B cell (primary cell): ENCODE measurements around the gene TMEM213. TPM values are rescaled to one million over a fixed set of nuclear protein-coding genes. Genes with fewer than 3 reads are reported as not detected.

Experiments
- ATAC-seq: fragments of 200-7000 bp; cut with Tn5 transposase; one replicate; pipeline ENCODE4 v1.10.0; 2021; ENCODE audit warnings: low read depth, mild to moderate bottlenecking, moderate number of reproducible peaks, moderate library complexity
- CTCF ChIA-PET: fragments of 350-600 bp; sonication (Branson Sonifier 250); formaldehyde crosslinking; loops from one replicate; lab custom pipeline; 2021; ENCODE audit warnings: antibody characterized with exemption, inconsistent platforms; lab: Charles Lee
- POLR2A ChIA-PET: fragments of 350-600 bp; sonication (Branson Sonifier 250); formaldehyde crosslinking; loops from one replicate; lab custom pipeline; 2021; ENCODE audit warnings: antibody characterized with exemption; lab: Charles Lee
- DNase-seq: peaks from one replicate; pipeline ENCODE4 v3.0.0; 2013
- H2AFZ ChIP-seq: 2 replicates; pipeline ENCODE4 v1.6.1; 2012; ENCODE audit warnings: mild to moderate bottlenecking, low read depth, low read length; ENCODE audit not compliant: insufficient read depth, poor library complexity, severe bottlenecking
- H3K27ac ChIP-seq, 2 donors: 1 replicate in 1 of 2; 2 replicates in 1 of 2; pipeline ENCODE4 v1.5.1; 2012 to 2013; ENCODE audit warnings: low read length in 2 of 2, mild to moderate bottlenecking in 2 of 2, moderate library complexity in 1 of 2
- H3K27me3 ChIP-seq, 4 experiments: fragments of 200-600 bp in 1 of 4; sonication (generic) in 1 of 4; replicated peaks in 1 of 4; 1 replicate in 2 of 4; 2 replicates in 2 of 4; pipeline versions ENCODE4 v1.6.1 to v1.7.0; 2013 to 2016; ENCODE audit warnings: low read length in 3 of 4, mild to moderate bottlenecking in 2 of 4, mixed read lengths in 1 of 4, moderate library complexity in 1 of 4; ENCODE audit not compliant: insufficient read depth in 4 of 4, control insufficient read depth in 3 of 4; ENCODE audit errors: control extremely low read depth in 1 of 4
- H3K36me3 ChIP-seq, 2 experiments: replicated peaks in 1 of 2; 1 replicate in 1 of 2; 2 replicates in 1 of 2; pipeline versions ENCODE4 v1.6.1 to v1.7.1; 2013; ENCODE audit warnings: low read length in 1 of 2; ENCODE audit not compliant: insufficient read depth in 2 of 2, control insufficient read depth in 1 of 2; ENCODE audit errors: control extremely low read depth in 1 of 2, extremely low read depth in 1 of 2
- H3K4me1 ChIP-seq, 2 donors: fragments of 200-600 bp in 1 of 2; sonication (generic) in 1 of 2; 1 replicate in 1 of 2; 2 replicates in 1 of 2; pipeline versions ENCODE4 v1.5.1 to v1.6.1; 2013 to 2017; ENCODE audit warnings: low read length in 2 of 2; ENCODE audit not compliant: control insufficient read depth in 2 of 2, insufficient read depth in 2 of 2
- H3K4me2 ChIP-seq: replicated peaks from 2 replicates; pipeline ENCODE3; 2012; ENCODE audit warnings: mild to moderate bottlenecking, low read depth, low read length; ENCODE audit not compliant: poor library complexity, severe bottlenecking
- H3K4me3 ChIP-seq, 5 experiments: fragments of 200-600 bp in 1 of 5; sonication (generic) in 1 of 5; 1 replicate in 3 of 5; 2 replicates in 2 of 5; pipeline versions ENCODE4 v1.5.1 to v1.7.0; 2011 to 2016; ENCODE audit warnings: low read length in 4 of 5, mild to moderate bottlenecking in 4 of 5, low read depth in 2 of 5, control low read depth in 1 of 5, moderate library complexity in 1 of 5; ENCODE audit not compliant: insufficient read depth in 1 of 5; ENCODE audit errors: control extremely low read depth in 1 of 5, extremely low read depth in 1 of 5
- H3K79me2 ChIP-seq: fragments of 200-600 bp; sonication (generic); one replicate; pipeline ENCODE4 v1.6.0; 2016; ENCODE audit warnings: low read length; ENCODE audit not compliant: control insufficient read depth, insufficient read depth
- H3K9ac ChIP-seq: fragments of 200-600 bp; sonication (generic); 2 replicates; pipeline ENCODE4 v1.6.1; 2017; ENCODE audit warnings: mild to moderate bottlenecking, low read length, moderate library complexity
- H3K9me3 ChIP-seq, 3 donors: one replicate each; pipeline versions ENCODE4 v1.6.1 to v1.7.1; 2013; ENCODE audit warnings: low read length in 2 of 3; ENCODE audit not compliant: control insufficient read depth in 2 of 3, insufficient read depth in 1 of 3; ENCODE audit errors: control extremely low read depth in 1 of 3
- H4K20me1 ChIP-seq: 2 replicates; pipeline ENCODE4 v1.6.0; 2012; ENCODE audit warnings: mild to moderate bottlenecking, low read length; ENCODE audit not compliant: insufficient read depth, control insufficient read depth, poor library complexity, severe bottlenecking
- H3K27ac Mint-ChIP-seq: one replicate; pipeline ENCODE4 v1.8.0; 2021; ENCODE audit warnings: mixed read lengths
- H3K27me3 Mint-ChIP-seq: one replicate; pipeline ENCODE4 v1.8.0; 2021; ENCODE audit warnings: mixed read lengths
- H3K4me1 Mint-ChIP-seq: one replicate; pipeline ENCODE4 v1.8.0; 2021; ENCODE audit warnings: mixed read lengths
- H3K4me3 Mint-ChIP-seq: one replicate; pipeline ENCODE4 v1.8.0; 2021; ENCODE audit warnings: mixed read lengths
- H3K9me3 Mint-ChIP-seq: one replicate; pipeline ENCODE4 v1.8.0; 2022; ENCODE audit warnings: mixed read lengths; ENCODE audit not compliant: insufficient read depth
- EZH2 ChIP-seq: IDR thresholded peaks from 2 replicates; pipeline ENCODE4 v1.6.1; 2012; ENCODE audit warnings: borderline replicate concordance, low read depth, mild to moderate bottlenecking, moderate library complexity, low read length; ENCODE audit not compliant: insufficient read depth, poor library complexity, severe bottlenecking
- WGBS: methylation state at CpG from one replicate; pipeline ENCODE4 v1.1.5; 2013; ENCODE audit warnings: missing lambda C conversion rate; ENCODE audit not compliant: insufficient coverage; 5-methylcytosine and 5-hydroxymethylcytosine counted together
- intact Hi-C: fragments of 100-400 bp; cut with micrococcal nuclease; formaldehyde crosslinking; loops from one replicate; pipeline ENCODE4 v1.10.0; 2022
- polyA plus RNA-seq: library from polyadenylated mRNA; depleted of rRNA; stranded (reverse); fragments of >200 nt; gene quantifications from 2 replicates; pipeline ENCODE4 v1.2.3, GENCODE V29; 2012
- total RNA-seq, 2 donors: library from RNA; stranded (reverse); fragments of 120-200 nt in 1 of 2; gene quantifications; 1 replicate in 1 of 2; 2 replicates in 1 of 2; pipeline versions ENCODE4 v1.2.3 to v1.2.4, GENCODE V29; 2013 to 2022
- TF ChIP-seq, protein P1 (sequence below): fragments of 200-600 bp; IDR thresholded peaks from one replicate; pipeline ENCODE4 v1.8.0; 2022; ENCODE audit warnings: antibody characterized with exemption, mild to moderate bottlenecking

The TMEM213 gene
- total and polyA plus RNA-seq, 2 donors (not counting 1 experiment from before 2014, with no cell fraction given): not detected

- ATAC-seq: no peak
- Histone ChIP-seq H3K4me1 (peaks cover 0 to 2% of the 10 kb centered on the region in 2 donors), H3K9me3 (peaks cover 0 to 9% (median 0%) of the 10 kb centered on the region in 3 donors), H3K27ac (no peak overlapping the region), H2AFZ (no peak overlapping the region), H4K20me1 (no peaks in the 10 kb centered on the region), H3K9ac (no peak overlapping the region), H3K27me3 (no peaks in the 10 kb centered on the region), H3K4me3 (no peak overlapping the region), H3K4me2 (no peak overlapping the region), H3K79me2 (no peaks in the 10 kb centered on the region), H3K36me3 (no peaks in the 10 kb centered on the region)
- H3K27ac Mint-ChIP-seq: no peak overlapping the region
- DNase-seq: no peak
- H3K27me3 Mint-ChIP-seq: peaks cover 8% of the 10 kb centered on the region
- no peaks in the 10 kb centered on the region for H3K4me1 Mint-ChIP-seq
- ChIA-PET CTCF (no interaction called here), POLR2A (no interaction called here)
- no peak overlapping the region for H3K4me3 Mint-ChIP-seq
- 94% methylated on average over 16 of the region's 18 CpGs for WGBS
- TF ChIP-seq, protein P1, sequence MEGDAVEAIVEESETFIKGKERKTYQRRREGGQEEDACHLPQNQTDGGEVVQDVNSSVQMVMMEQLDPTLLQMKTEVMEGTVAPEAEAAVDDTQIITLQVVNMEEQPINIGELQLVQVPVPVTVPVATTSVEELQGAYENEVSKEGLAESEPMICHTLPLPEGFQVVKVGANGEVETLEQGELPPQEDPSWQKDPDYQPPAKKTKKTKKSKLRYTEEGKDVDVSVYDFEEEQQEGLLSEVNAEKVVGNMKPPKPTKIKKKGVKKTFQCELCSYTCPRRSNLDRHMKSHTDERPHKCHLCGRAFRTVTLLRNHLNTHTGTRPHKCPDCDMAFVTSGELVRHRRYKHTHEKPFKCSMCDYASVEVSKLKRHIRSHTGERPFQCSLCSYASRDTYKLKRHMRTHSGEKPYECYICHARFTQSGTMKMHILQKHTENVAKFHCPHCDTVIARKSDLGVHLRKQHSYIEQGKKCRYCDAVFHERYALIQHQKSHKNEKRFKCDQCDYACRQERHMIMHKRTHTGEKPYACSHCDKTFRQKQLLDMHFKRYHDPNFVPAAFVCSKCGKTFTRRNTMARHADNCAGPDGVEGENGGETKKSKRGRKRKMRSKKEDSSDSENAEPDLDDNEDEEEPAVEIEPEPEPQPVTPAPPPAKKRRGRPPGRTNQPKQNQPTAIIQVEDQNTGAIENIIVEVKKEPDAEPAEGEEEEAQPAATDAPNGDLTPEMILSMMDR: no peak
- no peak for TF ChIP-seq EZH2
- no peaks in the 10 kb centered on the region for H3K9me3 Mint-ChIP-seq
- intact Hi-C loops: no loop called here
Measured at GRCh38 chr7:138750901-138751464, 46.8 kb upstream of the TMEM213 start.

DNA sequence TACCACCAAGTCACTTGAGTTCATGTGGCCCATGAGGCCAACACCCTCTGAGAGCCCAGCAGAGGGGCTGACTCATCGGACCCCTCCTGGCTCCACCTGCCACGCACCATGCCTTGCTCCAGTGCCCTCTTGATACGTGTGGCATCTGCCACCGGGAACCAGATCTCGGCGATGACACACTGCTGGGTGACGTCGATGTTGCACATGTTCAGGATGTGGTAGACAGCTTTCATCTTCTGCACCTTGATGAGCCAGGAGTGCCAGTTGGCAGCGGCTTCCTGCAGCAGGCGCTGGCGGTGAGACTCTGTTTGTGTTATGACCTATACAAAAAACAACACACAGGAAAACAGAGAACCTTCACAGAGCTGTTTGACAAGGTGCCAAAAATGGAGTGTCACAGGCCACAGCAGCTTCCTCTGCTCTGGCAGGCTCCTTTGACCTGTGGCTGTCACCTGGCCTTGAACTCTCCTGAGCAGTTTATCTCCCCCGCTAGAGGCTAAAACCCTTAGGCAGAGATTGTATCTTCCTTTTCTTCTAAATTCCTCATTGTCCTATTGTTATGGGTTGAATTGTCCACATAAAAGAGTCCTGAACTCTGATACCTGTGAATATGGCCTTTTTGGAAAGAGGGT lies 45.2 kb upstream of the TMEM213 start:
- no peak overlapping the region for H3K4me2 ChIP-seq
- no peak overlapping the region for H3K9ac ChIP-seq
- peak; percentile 49 for DNase-seq
- TF ChIP-seq, protein P1: no peak
- TF ChIP-seq EZH2: no peak
- 1% methylated on average over 10 of the region's 12 CpGs for WGBS
- ChIA-PET CTCF (no interaction called here), POLR2A (no interaction called here)
- no peaks in the 10 kb centered on the region for H3K79me2 ChIP-seq
- Mint-ChIP-seq H3K4me1 (no peaks in the 10 kb centered on the region), H3K27ac (peak overlapping the region; percentile 33), H3K4me3 (no peak overlapping the region), H3K27me3 (peaks cover 8% of the 10 kb centered on the region), H3K9me3 (no peaks in the 10 kb centered on the region)
- peak overlapping the region; percentile 56 for H2AFZ ChIP-seq
- H3K36me3 ChIP-seq: no peaks in the 10 kb centered on the region
- no peak overlapping the region for H3K27ac ChIP-seq
- H3K27me3 ChIP-seq: no peaks in the 10 kb centered on the region
- ATAC-seq: peak; percentile 75
- no peak overlapping the region for H3K4me3 ChIP-seq
- peaks cover 0 to 9% (median 0%) of the 10 kb centered on the region in 3 donors for H3K9me3 ChIP-seq
- intact Hi-C loops: no loop called here
- H4K20me1 ChIP-seq: no peaks in the 10 kb centered on the region
- H3K4me1 ChIP-seq: peaks cover 0 to 2% of the 10 kb centered on the region in 2 donors
